Activated CD8-positive, alpha-beta T cell treated with anti-CD3 and anti-CD28 coated beads for 36 hours (primary cell): ENCODE results near the gene CIDEC. TPM values are rescaled to one million over a fixed set of nuclear protein-coding genes. Genes with fewer than 3 reads are reported as not detected.

Experiments used
- ATAC-seq: fragments of 200-7000 bp; cut with Tn5 transposase; one replicate; pipeline ENCODE4 v1.10.0; 2021; ENCODE audit warnings: mild to moderate bottlenecking, moderate library complexity
- CTCF ChIA-PET: fragments of 350-600 bp; sonication (Branson Sonifier 250); formaldehyde crosslinking; loops from one replicate; lab custom pipeline; 2021; ENCODE audit warnings: antibody characterized with exemption; lab: Charles Lee
- POLR2A ChIA-PET: fragments of 350-600 bp; sonication (Branson Sonifier 250); formaldehyde crosslinking; loops from one replicate; lab custom pipeline; 2021; ENCODE audit warnings: antibody characterized with exemption; lab: Charles Lee
- DNase-seq: peaks from one replicate; pipeline ENCODE4 v3.0.0-alpha.2; 2020
- H3K27ac Mint-ChIP-seq: one replicate; pipeline ENCODE4 v1.8.0; 2021; ENCODE audit warnings: mild to moderate bottlenecking, mixed read lengths
- H3K27me3 Mint-ChIP-seq: one replicate; pipeline ENCODE4 v1.8.0; 2021; ENCODE audit warnings: mixed read lengths
- H3K36me3 Mint-ChIP-seq: one replicate; pipeline ENCODE4 v1.8.0; 2021; ENCODE audit warnings: low read depth, mixed read lengths
- H3K4me1 Mint-ChIP-seq: one replicate; pipeline ENCODE4 v1.8.0; 2021; ENCODE audit warnings: low read depth, mixed read lengths
- H3K4me3 Mint-ChIP-seq: one replicate; pipeline ENCODE4 v1.8.0; 2021; ENCODE audit warnings: mild to moderate bottlenecking, moderate library complexity, mixed read lengths
- H3K9me3 Mint-ChIP-seq: one replicate; pipeline ENCODE4 v1.8.0; 2021; ENCODE audit warnings: mixed read lengths
- intact Hi-C: fragments of 100-400 bp; cut with micrococcal nuclease; formaldehyde crosslinking; loops from one replicate; pipeline ENCODE4 v1.10.0; 2022
- total RNA-seq, 2 experiments: library from RNA; stranded (reverse); gene quantifications; one replicate each; pipeline ENCODE4 v1.2.3, GENCODE V29; 2021
- TF ChIP-seq, protein P1 (sequence below): fragments of 200-600 bp; IDR thresholded peaks from one replicate; pipeline ENCODE4 v1.8.0; 2022; ENCODE audit warnings: antibody characterized with exemption, mild to moderate bottlenecking

CIDEC gene, protein sequence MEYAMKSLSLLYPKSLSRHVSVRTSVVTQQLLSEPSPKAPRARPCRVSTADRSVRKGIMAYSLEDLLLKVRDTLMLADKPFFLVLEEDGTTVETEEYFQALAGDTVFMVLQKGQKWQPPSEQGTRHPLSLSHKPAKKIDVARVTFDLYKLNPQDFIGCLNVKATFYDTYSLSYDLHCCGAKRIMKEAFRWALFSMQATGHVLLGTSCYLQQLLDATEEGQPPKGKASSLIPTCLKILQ
- not detected for total RNA-seq

DNA sequence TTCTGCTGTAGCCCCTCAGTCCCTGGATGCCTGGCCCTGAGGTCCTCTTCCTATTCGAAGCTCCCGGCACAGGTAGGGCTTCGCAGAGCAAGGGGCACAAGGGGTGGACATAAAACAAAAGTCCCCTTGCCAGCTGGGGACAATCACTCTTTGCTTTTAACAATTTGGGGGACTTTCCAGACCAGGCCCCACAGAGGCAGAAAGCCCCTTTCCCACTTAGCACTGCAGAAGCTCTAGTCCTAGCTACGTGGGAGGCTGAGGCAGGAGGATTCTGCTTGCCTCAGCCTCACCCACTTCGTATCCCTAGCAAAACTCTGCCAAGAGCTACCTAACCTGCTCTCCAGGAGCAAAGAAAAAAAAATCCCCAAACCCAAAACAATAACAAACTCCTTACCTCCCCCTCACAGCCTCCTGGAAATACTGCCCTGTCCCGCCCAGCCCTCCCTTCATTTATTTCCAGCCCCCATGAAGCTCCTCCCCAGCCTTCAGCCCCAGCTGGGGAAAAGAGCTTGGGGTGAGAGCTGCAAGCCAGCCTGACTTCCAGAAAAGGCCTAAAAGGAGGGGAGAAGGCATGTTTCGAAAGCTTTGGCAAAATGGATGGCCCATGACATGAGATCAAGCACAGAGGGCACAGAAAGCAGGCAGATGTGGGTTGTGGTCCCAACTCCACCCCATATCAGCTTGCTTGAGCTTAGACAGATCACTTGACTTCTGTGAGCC lies at the start of gene CIDEC:
Gene CIDEC, minus strand, starts transcription at position 424 of the 720 bp plus-strand sequence. CDS start 1,767 bp downstream, outside the sequence.
- Mint-ChIP-seq H3K9me3 (no peaks in the 10 kb centered on the region), H3K4me1 (no peaks in the 10 kb centered on the region), H3K36me3 (no peaks in the 10 kb centered on the region), H3K27ac (no peak within 1 kb of the TSS), H3K4me3 (no peak within 1 kb of the TSS), H3K27me3 (no peaks in the 10 kb centered on the region)
- POLR2A ChIA-PET: interaction anchor here (0.8 to 1.5 kb wide), 2 partner anchors 11 to 13 kb away, joined by 3 to 4 read pairs; no protein-coding TSS in a partner anchor
- CTCF ChIA-PET: interaction anchor here (0.8 kb wide), 1 partner anchor 11 kb away, joined by 3 read pairs; no protein-coding TSS in a partner anchor
- TF ChIP-seq, protein P1, sequence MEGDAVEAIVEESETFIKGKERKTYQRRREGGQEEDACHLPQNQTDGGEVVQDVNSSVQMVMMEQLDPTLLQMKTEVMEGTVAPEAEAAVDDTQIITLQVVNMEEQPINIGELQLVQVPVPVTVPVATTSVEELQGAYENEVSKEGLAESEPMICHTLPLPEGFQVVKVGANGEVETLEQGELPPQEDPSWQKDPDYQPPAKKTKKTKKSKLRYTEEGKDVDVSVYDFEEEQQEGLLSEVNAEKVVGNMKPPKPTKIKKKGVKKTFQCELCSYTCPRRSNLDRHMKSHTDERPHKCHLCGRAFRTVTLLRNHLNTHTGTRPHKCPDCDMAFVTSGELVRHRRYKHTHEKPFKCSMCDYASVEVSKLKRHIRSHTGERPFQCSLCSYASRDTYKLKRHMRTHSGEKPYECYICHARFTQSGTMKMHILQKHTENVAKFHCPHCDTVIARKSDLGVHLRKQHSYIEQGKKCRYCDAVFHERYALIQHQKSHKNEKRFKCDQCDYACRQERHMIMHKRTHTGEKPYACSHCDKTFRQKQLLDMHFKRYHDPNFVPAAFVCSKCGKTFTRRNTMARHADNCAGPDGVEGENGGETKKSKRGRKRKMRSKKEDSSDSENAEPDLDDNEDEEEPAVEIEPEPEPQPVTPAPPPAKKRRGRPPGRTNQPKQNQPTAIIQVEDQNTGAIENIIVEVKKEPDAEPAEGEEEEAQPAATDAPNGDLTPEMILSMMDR: no peak
- intact Hi-C loops: no loop called here
- ATAC-seq (no peak), DNase-seq (no peak)

DNA sequence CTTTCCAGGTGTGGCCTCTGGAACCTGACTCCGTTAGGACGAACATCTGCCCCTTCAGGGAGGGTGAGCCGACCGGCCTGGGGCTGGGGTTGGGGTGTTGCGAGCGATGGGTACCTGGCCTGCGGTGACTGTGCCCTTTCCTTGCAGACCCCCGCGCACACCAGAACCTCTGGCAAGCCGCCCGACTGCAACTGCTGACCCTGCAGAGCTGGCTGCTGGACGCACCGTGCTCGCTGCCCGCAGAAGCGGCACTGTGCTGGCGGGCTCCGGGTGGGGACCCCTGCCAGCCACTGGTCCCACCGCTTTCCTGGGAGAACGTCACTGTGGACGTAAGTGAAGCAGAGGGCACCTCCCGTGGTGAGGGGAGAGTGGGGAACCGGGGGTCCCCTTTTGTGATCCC lies 48.1 kb upstream of the CIDEC start:
- Mint-ChIP-seq H3K27me3 (no peaks in the 10 kb centered on the region), H3K9me3 (no peaks in the 10 kb centered on the region), H3K36me3 (no peaks in the 10 kb centered on the region), H3K27ac (no peak overlapping the region), H3K4me1 (peaks cover 9% of the 10 kb centered on the region), H3K4me3 (no peak overlapping the region)
- ATAC-seq: no peak
- TF ChIP-seq, protein P1: no peak
- DNase-seq: no peak
- ChIA-PET CTCF (no interaction called here), POLR2A (no interaction called here)
- intact Hi-C loops: no loop called here

DNA sequence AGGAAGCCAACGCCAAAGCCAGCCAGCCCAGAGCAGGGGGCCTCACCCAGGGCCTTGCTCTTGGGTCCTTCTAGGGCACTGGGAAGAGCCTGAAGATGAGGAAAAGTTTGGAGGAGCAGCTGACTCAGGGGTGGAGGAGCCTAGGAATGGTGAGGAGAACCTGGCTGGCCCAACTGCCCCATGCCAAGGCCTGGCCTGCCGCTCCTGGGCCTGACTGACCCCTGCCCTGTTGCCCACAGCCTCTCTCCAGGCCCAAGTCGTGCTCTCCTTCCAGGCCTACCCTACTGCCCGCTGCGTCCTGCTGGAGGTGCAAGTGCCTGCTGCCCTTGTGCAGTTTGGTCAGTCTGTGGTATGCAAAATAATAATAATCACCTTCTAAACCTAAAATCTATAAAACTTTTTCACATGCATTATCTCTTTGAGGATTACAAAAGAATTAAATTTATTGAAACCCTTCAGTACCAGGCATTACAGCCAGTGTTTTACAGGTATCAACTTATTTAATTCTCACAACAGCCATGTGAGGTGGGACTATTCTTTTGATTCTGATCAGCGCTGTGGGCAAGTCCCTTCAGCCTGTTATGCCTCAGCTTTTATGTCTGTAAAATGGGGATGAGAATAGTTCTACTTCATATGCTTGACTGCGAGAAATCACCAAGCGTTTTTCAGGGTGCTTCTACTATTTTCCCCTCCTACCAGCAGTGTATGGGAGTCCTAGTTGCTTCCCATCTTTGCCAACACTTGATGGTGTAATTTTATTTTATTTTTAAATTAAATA lies 38.4 kb upstream of the CIDEC start:
- TF ChIP-seq, protein P1: no peak
- CTCF ChIA-PET: no interaction called here
- POLR2A ChIA-PET: no interaction called here
- Mint-ChIP-seq H3K36me3 (no peaks in the 10 kb centered on the region), H3K4me1 (peaks cover 11% of the 10 kb centered on the region), H3K4me3 (no peak overlapping the region), H3K9me3 (no peaks in the 10 kb centered on the region), H3K27me3 (peaks cover 3% of the 10 kb centered on the region), H3K27ac (no peak overlapping the region)
- ATAC-seq (no peak), DNase-seq (no peak)
- intact Hi-C loops: no loop called here

DNA sequence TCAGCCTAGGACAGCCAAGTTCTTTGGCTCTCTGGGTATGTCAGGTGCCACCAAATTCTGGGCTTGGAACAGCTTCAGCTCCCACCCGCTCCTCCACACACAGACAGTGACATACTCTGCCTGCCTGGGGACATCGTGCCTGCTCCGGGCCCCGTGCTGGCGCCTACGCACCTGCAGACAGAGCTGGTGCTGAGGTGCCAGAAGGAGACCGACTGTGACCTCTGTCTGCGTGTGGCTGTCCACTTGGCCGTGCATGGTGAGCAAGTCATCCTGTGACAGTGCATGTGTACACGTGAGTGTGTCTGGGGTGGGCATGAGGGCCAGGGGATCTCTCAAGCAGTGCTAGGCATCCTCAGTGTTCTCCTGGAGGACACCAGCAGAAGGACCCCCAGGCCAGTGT lies 37.8 kb upstream of the CIDEC start:
- Mint-ChIP-seq H3K36me3 (no peaks in the 10 kb centered on the region), H3K27me3 (peaks cover 3% of the 10 kb centered on the region), H3K4me1 (peaks cover 11% of the 10 kb centered on the region), H3K27ac (no peak overlapping the region), H3K9me3 (no peaks in the 10 kb centered on the region), H3K4me3 (no peak overlapping the region)
- POLR2A ChIA-PET: no interaction called here
- TF ChIP-seq, protein P1: no peak
- CTCF ChIA-PET: no interaction called here
- intact Hi-C loops: no loop called here
- DNase-seq (no peak), ATAC-seq (no peak)
